ENCODE results near the gene VAPA.

Gene VAPA

GRCh38 chr18:9877655-9878014, 36.2 kb upstream of the VAPA start:
- Histone ChIP-seq H3K9ac (ENCODE audit: low read depth, low read length, poor library complexity, severe bottlenecking) (no peak overlapping the region), H3K9me2 (replicated peaks; ENCODE audit: low read depth, low read length) (no peaks in the 10 kb centered on the region), H3K4me2 (ENCODE audit: low read depth, low read length, poor library complexity, severe bottlenecking) (no peak overlapping the region), H3K4me1 (ENCODE audit: insufficient read depth, low read length, poor library complexity, severe bottlenecking) (no peaks in the 10 kb centered on the region), H4K20me1 (ENCODE audit: insufficient read depth, low read length, poor library complexity, severe bottlenecking) (no peaks in the 10 kb centered on the region), H3K9me3 (ENCODE audit: insufficient read depth, low read depth, low read length) (no peaks in the 10 kb centered on the region), H3K36me3 (ENCODE audit: insufficient read depth, low read length) (no peaks in the 10 kb centered on the region), H3F3A (ENCODE audit: low read depth) (no peaks in the 10 kb centered on the region), H3K4me3 (ENCODE audit: low read length, poor library complexity, severe bottlenecking) (no peak overlapping the region), H3K79me2 (ENCODE audit: insufficient read depth, low read length) (no peaks in the 10 kb centered on the region), H2AFZ (ENCODE audit: low read length) (peak overlapping the region; percentile 74; the same call in 1 of the 2 replicates), H3K27me3 (ENCODE audit: insufficient read depth, low read length, poor library complexity, severe bottlenecking) (no peaks in the 10 kb centered on the region)
- TF ChIP-seq EZH2phosphoT487 (IDR thresholded peaks at IDR 0.05; ENCODE audit: borderline replicate concordance) = no peak
- no peak for TF ChIP-seq CTCF (conservative IDR thresholded peaks at IDR 0.05; ENCODE audit: low read length)

GRCh38 chr18:9878095-9878494, 35.7 kb upstream of the VAPA start:
- H2AFZ ChIP-seq (ENCODE audit: low read length) = no peak overlapping the region
- no peak overlapping the region for H3K4me3 ChIP-seq (ENCODE audit: low read length, poor library complexity, severe bottlenecking)
- H3K27me3 ChIP-seq (ENCODE audit: insufficient read depth, low read length, poor library complexity, severe bottlenecking) = no peaks in the 10 kb centered on the region
- no peak for TF ChIP-seq EZH2phosphoT487 (IDR thresholded peaks at IDR 0.05; ENCODE audit: borderline replicate concordance)
- no peak for TF ChIP-seq CTCF (conservative IDR thresholded peaks at IDR 0.05; ENCODE audit: low read length)
- no peaks in the 10 kb centered on the region for H3K4me1 ChIP-seq (ENCODE audit: insufficient read depth, low read length, poor library complexity, severe bottlenecking)
- H3F3A ChIP-seq (ENCODE audit: low read depth) = no peaks in the 10 kb centered on the region
- H3K36me3 ChIP-seq (ENCODE audit: insufficient read depth, low read length) = no peaks in the 10 kb centered on the region
- no peak overlapping the region for H3K4me2 ChIP-seq (ENCODE audit: low read depth, low read length, poor library complexity, severe bottlenecking)
- no peaks in the 10 kb centered on the region for H3K79me2 ChIP-seq (ENCODE audit: insufficient read depth, low read length)
- no peaks in the 10 kb centered on the region for H3K9me3 ChIP-seq (ENCODE audit: insufficient read depth, low read depth, low read length)
- no peaks in the 10 kb centered on the region for H4K20me1 ChIP-seq (ENCODE audit: insufficient read depth, low read length, poor library complexity, severe bottlenecking)
- H3K9me2 ChIP-seq (replicated peaks; ENCODE audit: low read depth, low read length) = no peaks in the 10 kb centered on the region
- H3K9ac ChIP-seq (ENCODE audit: low read depth, low read length, poor library complexity, severe bottlenecking) = no peak overlapping the region

- Histone ChIP-seq H3F3A (ENCODE audit: low read depth) (no peaks in the 10 kb centered on the region), H3K9ac (ENCODE audit: low read depth, low read length, poor library complexity, severe bottlenecking) (no peak overlapping the region), H3K36me3 (ENCODE audit: insufficient read depth, low read length) (no peaks in the 10 kb centered on the region), H3K4me1 (ENCODE audit: insufficient read depth, low read length, poor library complexity, severe bottlenecking) (no peaks in the 10 kb centered on the region), H2AFZ (ENCODE audit: low read length) (no peak overlapping the region), H3K79me2 (ENCODE audit: insufficient read depth, low read length) (no peaks in the 10 kb centered on the region), H3K4me2 (ENCODE audit: low read depth, low read length, poor library complexity, severe bottlenecking) (no peak overlapping the region), H3K9me3 (ENCODE audit: insufficient read depth, low read depth, low read length) (no peaks in the 10 kb centered on the region), H3K27me3 (ENCODE audit: insufficient read depth, low read length, poor library complexity, severe bottlenecking) (no peaks in the 10 kb centered on the region), H3K9me2 (replicated peaks; ENCODE audit: low read depth, low read length) (no peaks in the 10 kb centered on the region), H4K20me1 (ENCODE audit: insufficient read depth, low read length, poor library complexity, severe bottlenecking) (no peaks in the 10 kb centered on the region), H3K4me3 (ENCODE audit: low read length, poor library complexity, severe bottlenecking) (no peak overlapping the region)
- TF ChIP-seq CTCF (conservative IDR thresholded peaks at IDR 0.05; ENCODE audit: low read length) (no peak), EZH2phosphoT487 (IDR thresholded peaks at IDR 0.05; ENCODE audit: borderline replicate concordance) (no peak)
Measured at GRCh38 chr18:9878783-9879242, 35.0 kb upstream of the VAPA start.

Measured in Loucy (cell line).